ENCODE measurements around the gene TFEB. TPM values are rescaled to one million over a fixed set of nuclear protein-coding genes. Genes with fewer than 3 reads are reported as not detected.

Gene TFEB
- total and polyA plus RNA-seq, 9 donors, result 2.8 to 14.9 (median 8.8) TPM

DNA sequence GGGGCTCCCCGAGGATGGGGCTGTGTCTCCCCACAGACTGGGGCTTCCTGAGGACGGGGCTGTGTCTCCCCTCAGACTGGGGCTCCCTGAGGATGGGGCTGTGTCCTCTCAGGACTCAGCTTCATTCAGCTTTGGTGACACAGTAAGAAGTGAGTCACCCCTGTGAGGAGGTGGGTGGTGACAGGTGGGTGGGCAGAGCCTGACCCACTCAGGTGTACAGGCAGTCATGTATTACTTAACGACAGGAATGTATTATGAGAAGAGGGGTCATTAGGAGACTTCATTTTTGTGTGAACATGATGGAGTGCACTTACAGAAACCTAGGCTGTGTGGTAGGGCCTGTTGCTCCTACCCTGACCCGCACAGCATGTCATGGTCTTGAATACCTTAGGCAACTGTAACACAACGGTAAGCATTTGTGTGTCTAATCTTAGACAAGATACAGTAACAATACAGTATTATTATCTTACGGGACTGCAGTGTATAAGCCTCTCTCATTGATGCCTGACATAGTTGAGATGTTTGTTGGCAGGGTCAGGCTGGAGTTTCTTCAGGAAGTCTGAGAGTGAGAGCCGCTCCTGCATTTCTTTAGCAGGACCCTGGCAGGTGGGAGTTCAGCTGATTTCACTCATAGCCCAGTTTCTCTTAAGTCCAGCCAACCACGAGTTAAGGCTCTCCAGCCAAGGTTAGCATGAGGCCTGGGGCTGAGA, 22.7 kb upstream of the TFEB start:
- no peaks in the 10 kb centered on the region for H3K9me3 ChIP-seq

DNA sequence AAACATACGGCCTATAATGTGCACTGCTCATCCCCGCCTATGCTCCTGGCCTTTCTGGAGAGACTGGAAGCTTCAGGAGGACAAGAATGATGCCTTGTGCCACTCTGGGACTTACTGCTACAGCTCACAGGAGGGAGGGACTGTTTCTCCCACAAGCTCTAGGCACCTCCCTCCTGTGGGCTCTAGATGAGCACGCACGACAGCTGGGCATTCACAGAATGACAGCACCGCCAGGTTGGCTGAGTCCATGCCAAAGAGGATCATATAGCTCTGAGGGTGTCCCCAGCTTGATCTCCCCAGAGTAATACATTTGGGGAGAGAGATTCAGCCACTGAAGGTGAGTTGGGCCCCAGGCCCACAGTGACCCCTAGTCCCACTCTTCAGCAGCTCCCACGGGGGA, 21.9 kb upstream of the TFEB start:
- intact Hi-C loops (cut with DNase I), result no loop called here
- Histone ChIP-seq H3K27me3 (no peaks in the 10 kb centered on the region), H3K9me3 (no peaks in the 10 kb centered on the region), H3K27ac (no peak overlapping the region), H3K4me3 (no peak overlapping the region), H3K36me3 (no peaks in the 10 kb centered on the region), H3K4me1 (ENCODE audit: insufficient read depth) (no peaks in the 10 kb centered on the region)
- no peak for TF ChIP-seq POLR2A (IDR thresholded peaks at IDR 0.05)
- 79 to 85% (median 84%) methylated on average over 6 of the region's 6 CpGs for whole genome bisulfite sequencing, 3 donors
- DNase-seq, result no peak

More for the DNA sequence above, 22.7 kb upstream of the TFEB start:
- no peaks in the 10 kb centered on the region for H3K27me3 ChIP-seq
- no peak overlapping the region for H3K27ac ChIP-seq
- no peak overlapping the region for H3K4me3 ChIP-seq
- H3K36me3 ChIP-seq, result no peaks in the 10 kb centered on the region
- TF ChIP-seq, protein P1, sequence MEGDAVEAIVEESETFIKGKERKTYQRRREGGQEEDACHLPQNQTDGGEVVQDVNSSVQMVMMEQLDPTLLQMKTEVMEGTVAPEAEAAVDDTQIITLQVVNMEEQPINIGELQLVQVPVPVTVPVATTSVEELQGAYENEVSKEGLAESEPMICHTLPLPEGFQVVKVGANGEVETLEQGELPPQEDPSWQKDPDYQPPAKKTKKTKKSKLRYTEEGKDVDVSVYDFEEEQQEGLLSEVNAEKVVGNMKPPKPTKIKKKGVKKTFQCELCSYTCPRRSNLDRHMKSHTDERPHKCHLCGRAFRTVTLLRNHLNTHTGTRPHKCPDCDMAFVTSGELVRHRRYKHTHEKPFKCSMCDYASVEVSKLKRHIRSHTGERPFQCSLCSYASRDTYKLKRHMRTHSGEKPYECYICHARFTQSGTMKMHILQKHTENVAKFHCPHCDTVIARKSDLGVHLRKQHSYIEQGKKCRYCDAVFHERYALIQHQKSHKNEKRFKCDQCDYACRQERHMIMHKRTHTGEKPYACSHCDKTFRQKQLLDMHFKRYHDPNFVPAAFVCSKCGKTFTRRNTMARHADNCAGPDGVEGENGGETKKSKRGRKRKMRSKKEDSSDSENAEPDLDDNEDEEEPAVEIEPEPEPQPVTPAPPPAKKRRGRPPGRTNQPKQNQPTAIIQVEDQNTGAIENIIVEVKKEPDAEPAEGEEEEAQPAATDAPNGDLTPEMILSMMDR (IDR thresholded peaks at IDR 0.05), result no peak
- no peak for TF ChIP-seq POLR2A (IDR thresholded peaks at IDR 0.05)
- no peak for TF ChIP-seq EP300 (IDR thresholded peaks at IDR 0.05)
- no peak for DNase-seq
- intact Hi-C loops (cut with DNase I), result no loop called here
- no peaks in the 10 kb centered on the region for H3K4me1 ChIP-seq (ENCODE audit: insufficient read depth)
- 51 to 55% (median 54%) methylated on average over 8 of the region's 8 CpGs for WGBS, 3 donors

DNA sequence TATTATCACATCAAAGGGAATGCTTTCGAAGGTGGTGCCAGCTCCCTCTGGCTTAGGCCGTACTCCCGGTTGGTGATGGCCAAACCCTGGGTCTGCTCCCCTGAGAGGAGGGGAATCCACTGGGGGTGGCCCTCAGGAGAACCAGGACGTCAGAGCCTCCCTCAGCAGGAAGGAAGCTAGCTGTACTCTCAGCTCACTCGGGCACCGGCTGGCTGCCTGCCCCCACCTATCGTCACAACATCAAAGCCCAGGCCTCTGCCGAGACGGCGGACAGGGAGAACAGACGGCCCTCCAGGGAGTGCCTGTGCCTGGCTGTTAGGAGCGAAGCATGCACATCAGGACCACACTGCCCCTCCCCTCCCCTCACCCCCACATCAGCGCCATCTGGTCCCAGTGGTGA, 20.9 kb upstream of the TFEB start:
- H3K27me3 ChIP-seq, result no peaks in the 10 kb centered on the region
- no peaks in the 10 kb centered on the region for H3K4me1 ChIP-seq (ENCODE audit: insufficient read depth)
- intact Hi-C loops (cut with DNase I), result no loop called here
- no peak overlapping the region for H3K4me3 ChIP-seq
- TF ChIP-seq POLR2A (IDR thresholded peaks at IDR 0.05) (no peak), EP300 (IDR thresholded peaks at IDR 0.05) (no peak)
- TF ChIP-seq, protein P1 (IDR thresholded peaks at IDR 0.05), result no peak
- H3K9me3 ChIP-seq, result no peaks in the 10 kb centered on the region
- DNase-seq, result no peak
- 51 to 60% (median 52%) methylated on average over 12 to 13 of the region's 13 CpGs for WGBS, 3 donors
- no peak overlapping the region for H3K27ac ChIP-seq
- no peaks in the 10 kb centered on the region for H3K36me3 ChIP-seq

DNA sequence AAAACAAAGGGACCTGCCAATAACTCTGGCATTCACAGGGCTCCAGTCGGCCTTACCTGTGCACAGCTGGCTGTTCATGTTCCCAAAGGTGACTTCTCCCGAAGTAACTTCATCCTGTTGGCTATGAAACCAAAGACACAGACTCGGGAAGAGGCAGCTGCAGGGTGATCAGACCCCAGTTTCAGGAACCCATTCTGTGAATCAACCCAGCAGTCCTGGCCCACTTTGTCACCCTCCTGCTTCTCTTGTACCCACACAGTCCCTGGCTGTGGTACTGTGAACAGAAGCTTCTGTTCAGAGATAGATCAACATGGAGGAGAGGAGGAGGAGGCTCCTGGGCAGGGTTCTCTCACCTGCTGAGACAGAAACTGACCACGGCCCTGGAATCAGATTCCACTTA, 20.5 kb upstream of the TFEB start:
- WGBS, 3 donors, result 68 to 74% (median 69%) methylated on average over 4 of the region's 4 CpGs
- Histone ChIP-seq H3K36me3 (no peaks in the 10 kb centered on the region), H3K4me1 (ENCODE audit: insufficient read depth) (no peaks in the 10 kb centered on the region), H3K9me3 (no peaks in the 10 kb centered on the region), H3K27me3 (no peaks in the 10 kb centered on the region), H3K27ac (no peak overlapping the region), H3K4me3 (no peak overlapping the region)
- no peak for DNase-seq
- intact Hi-C loops (cut with DNase I), result no loop called here
- TF ChIP-seq, protein P1 (IDR thresholded peaks at IDR 0.05), result no peak
- TF ChIP-seq POLR2A (IDR thresholded peaks at IDR 0.05), result no peak
- no peak for TF ChIP-seq EP300 (IDR thresholded peaks at IDR 0.05)

DNA sequence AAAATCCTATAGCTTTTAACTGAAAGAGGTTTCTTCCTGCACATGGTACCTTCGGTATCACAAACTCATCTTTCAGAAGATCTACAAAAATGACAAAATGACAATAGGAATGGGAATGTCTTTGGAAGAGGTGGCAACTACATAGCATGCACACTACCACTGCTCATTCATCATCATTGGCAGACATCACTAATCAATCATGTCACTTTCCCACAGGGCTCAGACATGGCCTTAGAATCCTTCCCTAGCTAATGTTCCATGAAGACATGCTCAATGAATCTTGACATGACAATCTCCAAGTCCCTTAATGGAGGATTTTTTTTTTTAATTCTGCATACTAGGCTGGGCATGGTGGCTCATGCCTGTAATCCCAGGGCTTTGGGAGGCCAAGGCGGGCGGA, 15.0 kb upstream of the TFEB start:
- no peaks in the 10 kb centered on the region for H3K27me3 ChIP-seq
- TF ChIP-seq POLR2A (IDR thresholded peaks at IDR 0.05) (no peak), EP300 (IDR thresholded peaks at IDR 0.05) (no peak)
- TF ChIP-seq, protein P1 (IDR thresholded peaks at IDR 0.05), result no peak
- H3K4me3 ChIP-seq, result no peak overlapping the region
- 96 to 97% (median 97%) methylated on average over 3 of the region's 3 CpGs for WGBS, 3 donors
- intact Hi-C loops (cut with DNase I), result no loop called here
- H3K4me1 ChIP-seq (ENCODE audit: insufficient read depth), result no peaks in the 10 kb centered on the region
- no peak overlapping the region for H3K27ac ChIP-seq
- H3K36me3 ChIP-seq, result no peaks in the 10 kb centered on the region
- H3K9me3 ChIP-seq, result no peaks in the 10 kb centered on the region
- DNase-seq, result no peak

Data from ovary (tissue), 9 donors.